HG02852 (cell line): ENCODE measurements around the gene ZFAND2B.

Experiments used
- ATAC-seq: cut with Tn5 transposase; IDR thresholded peaks from one replicate; pipeline ENCODE4 v1.9.1; 2021; ENCODE audit warnings: mild to moderate bottlenecking, moderate library complexity; ENCODE audit not compliant: unreplicated experiment

The ZFAND2B gene

GRCh38 chr2:219204425-219205164, 2.0 kb upstream of the ZFAND2B start:
- no peak for ATAC-seq

GRCh38 chr2:219205165-219205538, 1.4 kb upstream of the ZFAND2B start:
- no peak for ATAC-seq

- no peak for ATAC-seq
Measured at GRCh38 chr2:219205981-219206327, 628 bp upstream of the ZFAND2B start.

- ATAC-seq: no peak
Measured at GRCh38 chr2:219207134-219207883, 727 bp downstream of the ZFAND2B start.

DNA sequence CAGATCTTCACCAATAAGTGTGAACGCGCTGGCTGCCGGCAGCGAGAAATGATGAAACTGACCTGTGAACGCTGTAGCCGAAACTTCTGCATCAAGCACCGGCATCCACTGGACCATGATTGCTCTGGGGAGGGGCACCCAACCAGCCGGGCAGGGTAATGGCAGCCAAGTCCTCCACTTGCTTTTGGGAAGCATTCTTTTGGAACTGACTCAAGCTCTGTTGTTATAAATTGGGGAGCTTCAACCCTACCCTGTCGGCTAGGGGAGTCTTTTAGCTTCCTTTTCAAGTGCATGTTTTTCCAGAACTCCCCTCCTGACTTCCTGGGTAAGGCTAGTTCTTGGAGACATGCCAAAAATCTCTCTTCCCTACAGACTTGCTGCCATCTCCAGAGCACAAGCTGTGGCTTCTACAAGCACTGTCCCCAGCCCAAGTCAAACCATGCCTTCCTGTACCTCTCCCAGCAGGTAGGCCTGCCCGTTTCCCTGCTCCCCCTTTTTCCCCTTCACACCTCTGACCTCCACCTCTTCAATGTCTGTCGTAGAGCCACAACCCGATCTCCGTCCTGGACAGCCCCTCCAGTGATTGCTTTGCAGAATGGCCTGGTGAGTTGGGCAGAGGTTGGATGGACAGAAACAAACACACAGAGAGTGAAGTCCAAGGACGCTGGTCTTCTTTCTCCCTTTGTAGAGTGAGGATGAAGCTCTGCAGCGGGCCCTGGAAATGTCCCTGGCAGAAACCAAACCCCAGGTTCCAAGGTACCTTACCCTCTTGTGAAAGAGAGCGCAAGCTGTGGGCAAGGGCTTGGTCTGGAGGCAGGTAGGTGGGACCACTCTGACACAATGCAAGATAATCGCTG, 1.5 kb downstream of the ZFAND2B start:
- ATAC-seq: no peak

GRCh38 chr2:219209236-219210195, 2.9 kb downstream of the ZFAND2B start:
- no peak for ATAC-seq

DNA sequence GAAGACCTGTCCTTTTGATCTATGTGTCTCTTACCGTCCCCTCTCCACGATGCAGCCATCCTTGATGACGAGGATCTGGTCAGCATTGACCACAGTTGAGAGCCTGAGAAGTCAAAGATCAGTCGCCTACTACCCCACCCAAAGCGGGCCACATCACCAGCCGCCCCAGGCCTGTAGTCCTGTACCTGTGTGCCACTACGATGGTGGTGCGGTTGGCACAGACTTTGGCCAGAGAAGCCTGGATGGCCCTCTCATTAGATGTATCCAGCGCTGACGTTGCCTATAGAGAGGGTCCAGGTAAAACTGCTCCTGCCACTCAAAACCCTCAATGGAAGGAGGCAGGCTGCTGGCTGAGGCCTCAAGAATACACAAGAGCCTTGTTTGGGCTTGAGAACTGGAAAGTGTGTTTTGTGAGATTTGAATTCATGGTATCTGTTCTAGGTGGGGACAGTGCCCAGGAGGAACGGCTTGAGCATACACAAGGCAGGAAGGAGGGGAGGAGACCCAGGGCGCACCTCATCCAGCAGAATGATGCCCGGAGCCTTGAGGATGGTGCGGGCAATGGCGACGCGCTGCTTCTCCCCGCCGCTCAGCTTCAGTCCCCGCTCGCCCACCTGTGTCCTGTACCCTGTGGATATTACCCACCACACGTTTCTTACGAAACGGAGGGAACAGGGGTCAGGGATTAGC, 3.8 kb downstream of the ZFAND2B start:
- ATAC-seq: no peak

DNA sequence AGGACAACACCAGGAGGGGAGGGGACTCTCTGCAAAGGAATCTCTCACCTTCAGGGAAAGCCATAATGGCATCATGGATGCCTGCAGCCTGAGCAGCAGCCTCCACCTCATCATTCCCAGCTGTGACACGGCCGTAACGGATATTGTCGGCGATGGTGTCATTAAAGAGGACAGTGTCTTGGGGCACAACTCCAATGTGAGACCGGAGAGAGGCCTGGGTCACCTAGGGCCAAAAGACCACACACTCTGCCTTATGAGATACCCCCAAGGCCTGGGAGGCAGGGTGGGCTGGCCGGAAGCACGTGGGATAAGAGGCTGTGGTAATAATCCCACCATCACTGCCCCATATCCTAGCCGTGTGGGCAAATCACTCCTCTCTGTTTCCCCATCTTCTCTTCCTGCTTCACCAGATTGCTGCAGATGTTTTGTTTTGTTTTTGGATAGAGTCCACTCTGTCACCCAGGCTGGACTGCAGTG, 4.3 kb downstream of the ZFAND2B start:
- ATAC-seq: no peak

GRCh38 chr2:219213026-219213415, 6.4 kb downstream of the ZFAND2B start:
- ATAC-seq: no peak

DNA sequence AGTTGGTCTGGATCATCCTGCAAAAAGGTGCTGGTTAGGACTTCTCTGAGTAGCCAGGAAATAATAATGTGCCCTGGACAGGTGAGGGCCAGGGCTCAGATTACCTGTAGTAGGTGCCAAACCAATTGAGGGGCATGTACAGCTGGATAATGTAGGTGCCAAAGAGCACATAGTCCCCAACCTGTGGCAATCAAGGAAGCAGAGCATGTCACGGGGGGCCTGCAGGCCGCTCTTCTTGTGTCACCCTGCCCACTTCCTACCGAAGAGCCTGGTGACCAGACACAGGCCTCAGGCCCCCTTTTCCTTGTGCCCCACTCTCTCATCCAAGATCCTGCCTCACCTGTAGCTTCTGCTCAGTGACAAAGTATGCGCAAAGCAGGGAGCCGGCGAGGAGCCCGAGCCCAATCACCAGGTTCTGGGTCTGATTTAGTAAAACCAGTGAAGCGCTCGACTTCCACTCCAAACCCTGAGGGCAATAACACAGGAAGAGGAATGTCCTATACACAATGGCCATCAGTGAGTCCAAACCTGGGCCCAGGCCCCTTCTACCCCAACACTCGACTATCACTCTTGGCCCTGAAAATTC, 7.0 kb downstream of the ZFAND2B start:
- no peak for ATAC-seq

DNA sequence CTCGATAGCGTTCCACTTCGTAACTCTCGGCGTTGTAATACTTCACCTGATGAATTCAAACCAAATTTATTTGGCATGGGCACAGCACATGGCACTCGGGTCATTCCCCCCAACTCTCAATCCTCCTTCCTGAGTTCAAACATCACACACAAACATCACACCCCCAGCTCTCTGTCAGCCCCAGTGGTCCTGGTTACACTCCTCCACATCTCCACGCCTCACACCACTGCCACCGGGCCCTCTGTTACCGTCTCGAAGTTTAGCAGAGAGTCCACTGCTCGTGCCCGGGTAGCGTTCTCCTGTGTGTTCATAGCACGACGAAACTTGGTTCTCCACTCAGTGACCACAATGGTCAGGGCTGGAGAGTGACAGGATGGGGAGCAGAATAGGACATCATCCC, 7.6 kb downstream of the ZFAND2B start:
- no peak for ATAC-seq

DNA sequence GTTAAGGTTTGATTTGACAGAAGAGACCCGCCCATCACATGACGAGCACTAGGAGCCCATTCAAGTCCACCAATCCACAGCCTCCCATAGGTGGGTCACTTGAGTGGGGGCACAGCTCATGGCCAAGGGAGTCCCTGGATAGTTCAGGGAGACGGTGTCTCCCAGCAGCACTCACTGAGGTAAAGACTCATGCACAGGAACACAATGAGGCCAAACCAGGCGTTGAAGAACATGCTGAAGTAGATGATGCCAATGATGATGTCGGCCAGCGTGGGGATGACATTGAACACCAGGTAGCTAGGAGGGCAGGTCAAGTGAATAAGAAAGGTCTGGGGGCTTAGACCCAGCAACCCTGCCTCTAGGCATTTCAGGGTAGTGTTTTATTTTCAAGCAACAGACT, 8.2 kb downstream of the ZFAND2B start:
- ATAC-seq: no peak

GRCh38 chr2:219215871-219216534, 9.4 kb downstream of the ZFAND2B start:
- no peak for ATAC-seq

DNA sequence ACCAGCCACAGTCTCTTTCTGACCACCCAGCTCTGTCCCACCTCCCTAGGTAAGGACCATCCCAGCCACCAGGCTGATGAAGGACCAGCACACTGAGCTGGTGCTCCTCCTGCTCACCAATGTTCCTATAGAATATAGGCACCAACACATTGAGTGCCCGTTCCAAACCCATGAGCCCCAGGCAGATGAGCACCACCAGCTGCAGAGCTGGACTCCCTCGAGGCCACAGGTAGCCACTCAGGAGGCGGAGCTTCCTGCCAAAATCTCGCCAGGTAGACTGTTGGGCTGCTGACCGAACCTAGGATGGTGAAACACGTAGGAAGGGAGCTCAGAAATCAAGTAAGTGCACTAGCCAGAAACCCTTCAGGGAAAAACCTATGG, 9.9 kb downstream of the ZFAND2B start:
- no peak for ATAC-seq

GRCh38 chr2:219218217-219218731, 11.7 kb downstream of the ZFAND2B start:
- ATAC-seq: peak; percentile 25

- ATAC-seq: peak; percentile 76
Measured at GRCh38 chr2:219218732-219219701, 12.4 kb downstream of the ZFAND2B start, which contains the start of gene ABCB6. TSS of gene ABCB6 (minus strand) at chr2:219218958. CDS start at chr2:219218673, 285 bp downstream.

- ATAC-seq: no peak
Measured at GRCh38 chr2:219219784-219220532, 13.4 kb downstream of the ZFAND2B start.
